HepG2 (cell line): ENCODE results near the gene CEP83. TPM values are rescaled to one million over a fixed set of nuclear protein-coding genes. Genes with fewer than 3 reads are reported as not detected.

Experiments
- ATAC-seq: fragments of 200-7000 bp; cut with Tn5 transposase; 3 replicates; pipeline ENCODE4 v1.9.1; 2020; ENCODE audit warnings: mild to moderate bottlenecking, moderate library complexity
- BruUV-seq: library from RNA; stranded (reverse); fragments of 400-500 nt; replicated peaks from 2 replicates; lab custom pipeline; 2021; lab: Mats Ljungman, UMichigan
- CTCF ChIA-PET: fragments of 300-600 bp; formaldehyde crosslinking; extraction: SDS; loops from one replicate; lab custom pipeline; 2021; ENCODE audit warnings: low total read pairs, inconsistent platforms, low intra/inter-chr PET ratio; lab: Yijun Ruan, JAX
- POLR2A ChIA-PET: fragments of 350-600 bp; sonication (Branson Sonifier 250); formaldehyde crosslinking; loops from one replicate; lab custom pipeline; 2020; ENCODE audit warnings: antibody characterized with exemption, inconsistent platforms; lab: Yijun Ruan, JAX
- DNase-seq: peaks from one replicate; pipeline ENCODE4 v3.0.0-alpha.2; 2015; ENCODE audit warnings: low spot score
- FAIRE-seq: peaks from 3 replicates; lab custom pipeline; 2011; peaks lifted over from hg19 to GRCh38; lab: Jason Lieb, UNC
- H2AFZ ChIP-seq: one replicate; pipeline ENCODE4 v1.6.1; 2011; ENCODE audit warnings: low read length, inconsistent platforms
- H3K27ac ChIP-seq: fragments of 300-600 bp; 3 replicates; pipeline ENCODE4 v1.8.0; 2011; ENCODE audit warnings: mixed run types, mild to moderate bottlenecking, mixed read lengths, low read length, inconsistent platforms; ENCODE audit not compliant: insufficient read depth; ENCODE audit errors: extremely low read length
- H3K27me3 ChIP-seq, 2 experiments: fragments of 200-600 bp in 1 of 2; 2 replicates in 1 of 2; 3 replicates in 1 of 2; pipeline versions ENCODE4 v1.6.0 to v1.8.0; 2011; ENCODE audit warnings: low read length in 2 of 2, mild to moderate bottlenecking in 2 of 2, moderate library complexity in 2 of 2, inconsistent platforms in 1 of 2; ENCODE audit not compliant: insufficient read depth in 2 of 2, control insufficient read depth in 1 of 2
- H3K36me3 ChIP-seq, 2 experiments: fragments of 200-600 bp in 1 of 2; replicated peaks in 1 of 2; 2 replicates in 1 of 2; 3 replicates in 1 of 2; pipeline versions ENCODE4 v1.5.1 to v1.8.0; 2011; ENCODE audit warnings: low read length in 2 of 2, inconsistent platforms in 1 of 2; ENCODE audit not compliant: insufficient read depth in 2 of 2, control insufficient read depth in 1 of 2
- H3K4me1 ChIP-seq: 2 replicates; pipeline ENCODE4 v1.5.1; 2012; ENCODE audit warnings: low read length, inconsistent platforms; ENCODE audit not compliant: insufficient read depth
- H3K4me2 ChIP-seq: 2 replicates; pipeline ENCODE4 v1.6.0; 2011; ENCODE audit warnings: low read depth, low read length, inconsistent platforms
- H3K4me3 ChIP-seq, 3 experiments: fragments of 200-600 bp in 1 of 3; sonication (generic), shearing (Covaris generic) in 1 of 3; replicated peaks in 1 of 3; 2 replicates each; pipeline ENCODE4 v1.5.1; 2011 to 2016; ENCODE audit warnings: low read length in 3 of 3, inconsistent platforms in 2 of 3, low read depth in 2 of 3, mild to moderate bottlenecking in 2 of 3, control low read depth in 1 of 3, mixed read lengths in 1 of 3; ENCODE audit not compliant: insufficient read depth in 1 of 3
- H3K79me2 ChIP-seq: one replicate; pipeline ENCODE4 v1.6.1; 2011; ENCODE audit warnings: low read length, inconsistent platforms; ENCODE audit not compliant: insufficient read depth
- H3K9ac ChIP-seq: 2 replicates; pipeline ENCODE4 v1.6.0; 2011; ENCODE audit warnings: mild to moderate bottlenecking, low read depth, low read length, inconsistent platforms; ENCODE audit not compliant: insufficient read depth
- H3K9me3 ChIP-seq: 2 replicates; pipeline ENCODE4 v1.5.1; 2012; ENCODE audit warnings: mild to moderate bottlenecking, low read length
- H4K20me1 ChIP-seq: 2 replicates; pipeline ENCODE4 v1.6.0; 2011; ENCODE audit warnings: inconsistent platforms, mild to moderate bottlenecking, low read length, moderate library complexity; ENCODE audit not compliant: insufficient read depth
- ELF4 ChIP-seq: sonication (generic); formaldehyde crosslinking; IDR thresholded peaks from 2 replicates; pipeline ENCODE4 v1.5.0; 2020; ENCODE audit warnings: missing genetic modification reagents, mild to moderate bottlenecking, moderate library complexity, borderline replicate concordance
- GLI4 ChIP-seq: sonication (generic); formaldehyde crosslinking; IDR thresholded peaks from 2 replicates; pipeline ENCODE4 v1.5.1; 2020; ENCODE audit warnings: missing genetic modification reagents, mild to moderate bottlenecking, moderate library complexity, borderline replicate concordance
- KLF15 ChIP-seq: sonication (generic); formaldehyde crosslinking; IDR thresholded peaks from 2 replicates; pipeline ENCODE4 v1.8.1; 2023; ENCODE audit warnings: borderline replicate concordance, mild to moderate bottlenecking, inconsistent platforms, missing genetic modification reagents, mixed read lengths
- TEAD2 ChIP-seq: sonication (generic); formaldehyde crosslinking; IDR thresholded peaks from 2 replicates; pipeline ENCODE4 v1.9.0; 2021; ENCODE audit warnings: missing genetic modification reagents
- YEATS2 ChIP-seq: sonication (generic); formaldehyde crosslinking; IDR thresholded peaks from 2 replicates; pipeline ENCODE4 v1.4.0; 2020; ENCODE audit warnings: missing genetic modification reagents, borderline replicate concordance
- ZMYM3 ChIP-seq: sonication (generic); formaldehyde crosslinking; IDR thresholded peaks from 2 replicates; pipeline ENCODE4 v1.5.1; 2020; ENCODE audit warnings: mild to moderate bottlenecking, missing genetic modification reagents
- ZMYM4 ChIP-seq: sonication (generic); formaldehyde crosslinking; IDR thresholded peaks from 2 replicates; pipeline ENCODE4 v1.8.1; 2023; ENCODE audit warnings: mild to moderate bottlenecking, missing genetic modification reagents
- ZNF34 ChIP-seq: sonication (generic); formaldehyde crosslinking; IDR thresholded peaks from 2 replicates; pipeline ENCODE4 v1.4.0; 2020; ENCODE audit warnings: mild to moderate bottlenecking, missing genetic modification reagents, borderline replicate concordance
- ZNF816 ChIP-seq: sonication (generic); formaldehyde crosslinking; IDR thresholded peaks from 2 replicates; pipeline ENCODE4 v1.8.0; 2022; ENCODE audit warnings: missing genetic modification reagents, mild to moderate bottlenecking, borderline replicate concordance
- whole genome bisulfite sequencing: methylation state at CpG from one replicate; pipeline ENCODE4 v1.1.6; 2017; ENCODE audit warnings: low lambda C conversion rate; 5-methylcytosine and 5-hydroxymethylcytosine counted together
- in situ Hi-C: cut with HindIII; loops from 2 replicates; pipeline ENCODE4 v1.10.0; 2017; ENCODE audit warnings: low pct_unique_long_range_greater_than_20kb; ENCODE audit not compliant: extremely low pct_ligation_motif_present
- intact Hi-C: fragments of 100-400 bp; cut with micrococcal nuclease; formaldehyde crosslinking; loops from one replicate; pipeline ENCODE4 v1.10.0; 2022; ENCODE audit not compliant: unreplicated experiment
- polyA plus RNA-seq, 8 experiments: library from polyadenylated mRNA; depleted of rRNA in 3 of 8; stranded (reverse) in 7 of 8; unstranded in 1 of 8; fragments of >200 nt; fragmentation: Illumina TruSeq in 4 of 8; extraction: Trizol in 4 of 8; gene quantifications; 2 replicates each; pipeline versions ENCODE4 v1.2.1 to v1.2.3, GENCODE V29; 2011 to 2016; ENCODE audit warnings: low read depth in 4 of 8, missing spikeins in 1 of 8, mixed read lengths in 1 of 8; ENCODE audit not compliant: insufficient read depth in 1 of 8
- total RNA-seq, 5 experiments: library from RNA; depleted of rRNA; stranded (reverse); fragments of >200 nt; fragmentation: Illumina TruSeq; extraction: Trizol; gene quantifications; 2 replicates each; pipeline ENCODE4 v1.2.3, GENCODE V29; 2016; ENCODE audit warnings: low read depth in 1 of 5

Gene CEP83
- total and polyA plus RNA-seq, 2 of the 13 experiments (the other 11 are each of a cell fraction or from before 2014, with no cell fraction given), result 6.2 to 19.2 TPM

DNA sequence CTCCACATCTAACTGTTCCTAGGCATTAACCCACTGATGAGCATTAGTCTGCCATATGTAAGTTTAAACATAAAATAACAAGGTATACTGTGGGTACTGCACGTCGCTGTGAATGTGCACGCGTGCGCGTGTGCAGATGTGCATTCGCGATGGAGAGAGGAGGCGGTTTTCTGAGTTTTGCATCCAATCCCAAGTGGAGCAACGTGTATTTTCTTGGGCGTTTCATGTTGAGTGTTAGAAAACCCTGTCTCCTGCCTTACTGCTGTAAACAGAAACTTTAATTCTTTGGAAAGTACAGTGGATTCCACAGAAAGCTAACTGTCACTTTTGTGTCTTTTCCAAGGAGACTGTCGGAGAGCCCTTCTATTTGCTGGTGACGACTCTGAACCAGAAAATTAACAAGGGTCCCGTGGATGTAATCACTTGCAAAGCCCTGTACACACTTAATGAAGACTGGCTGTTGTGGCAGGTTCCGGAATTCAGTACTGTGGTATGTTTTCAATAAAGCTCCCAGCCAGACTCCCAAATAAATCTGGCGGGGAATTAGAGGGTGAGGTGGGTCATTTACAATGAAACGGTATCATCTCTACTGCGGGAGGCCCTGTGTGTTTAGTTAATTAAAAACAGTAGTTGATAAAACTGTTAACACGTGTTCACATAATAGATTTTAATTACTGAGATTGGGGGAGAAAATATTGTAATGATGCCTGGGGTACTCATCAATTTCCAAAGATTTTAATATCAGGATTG lies 194.8 kb downstream of the CEP83 start:
- peaks cover 6 to 22% of the 10 kb centered on the region in 2 experiments; a peak in 4 of 5 replicates for H3K36me3 ChIP-seq
- TF ChIP-seq ZMYM4 (CRISPR knock-in tag), result no peak
- TF ChIP-seq KLF15, result no peak
- no peak for TF ChIP-seq ZMYM3 (CRISPR knock-in tag)
- TF ChIP-seq TEAD2, result no peak
- no peak for TF ChIP-seq ELF4
- no peak for TF ChIP-seq GLI4
- TF ChIP-seq ZNF816 (CRISPR knock-in tag), result no peak
- TF ChIP-seq YEATS2 (CRISPR knock-in tag), result no peak
- no peak for TF ChIP-seq ZNF34 (CRISPR knock-in tag)
- TF ChIP-seq, all 625 proteins: peak for 0
- FAIRE-seq (no peak), ATAC-seq (no peak), DNase-seq (no peak)
- Histone ChIP-seq H3K9ac (no peak overlapping the region), H3K27me3 (no peaks in the 10 kb centered on the region), H4K20me1 (no peaks in the 10 kb centered on the region), H3K9me3 (no peaks in the 10 kb centered on the region), H2AFZ (no peak overlapping the region), H3K27ac (no peak overlapping the region), H3K4me3 (no peak overlapping the region), H3K4me1 (no peaks in the 10 kb centered on the region), H3K79me2 (no peaks in the 10 kb centered on the region), H3K4me2 (no peak overlapping the region)
- 97% methylated on average over 19 of the region's 19 CpGs for WGBS
- CTCF ChIA-PET, result no interaction called here
- POLR2A ChIA-PET, result no interaction called here
- intact Hi-C loops (no loop called here), in situ Hi-C loops (loop anchor here (5.0 kb wide), 1 partner anchor 267 kb away; no protein-coding TSS in a partner anchor)
- no TSS peak for BruUV-seq
